HT1080 (cell line): ENCODE data around the gene ARMS2. TPM values are rescaled to one million over a fixed set of nuclear protein-coding genes. Genes with fewer than 3 reads are reported as not detected.
A peak's percentile ranks its signal among the peaks of the same experiment; 100 is the strongest.

ENCODE experiments used
- DNase-seq: peaks from one replicate; pipeline ENCODE4 v3.0.0-alpha.2; 2015; ENCODE audit warnings: low read depth
- polyA plus RNA-seq, 2 experiments: library from polyadenylated mRNA; depleted of rRNA; stranded (reverse); fragments of >200 nt; gene quantifications; 2 replicates each; pipeline ENCODE4 v1.2.3, GENCODE V29; 2015
- total RNA-seq: library from RNA; depleted of rRNA; stranded (reverse); fragments of >200 nt; shearing (Covaris generic); gene quantifications from 2 replicates; pipeline ENCODE4 v1.2.3, GENCODE V29; 2014; rRNA removed

The ARMS2 gene, protein sequence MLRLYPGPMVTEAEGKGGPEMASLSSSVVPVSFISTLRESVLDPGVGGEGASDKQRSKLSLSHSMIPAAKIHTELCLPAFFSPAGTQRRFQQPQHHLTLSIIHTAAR
- total RNA-seq: not detected in 2 replicates
- not detected in 2 replicates for polyA plus RNA-seq (2015; cell fraction: cytosol; rRNA removed)
- polyA plus RNA-seq (2015; cell fraction: nucleus; rRNA removed): not detected in 2 replicates

DNA sequence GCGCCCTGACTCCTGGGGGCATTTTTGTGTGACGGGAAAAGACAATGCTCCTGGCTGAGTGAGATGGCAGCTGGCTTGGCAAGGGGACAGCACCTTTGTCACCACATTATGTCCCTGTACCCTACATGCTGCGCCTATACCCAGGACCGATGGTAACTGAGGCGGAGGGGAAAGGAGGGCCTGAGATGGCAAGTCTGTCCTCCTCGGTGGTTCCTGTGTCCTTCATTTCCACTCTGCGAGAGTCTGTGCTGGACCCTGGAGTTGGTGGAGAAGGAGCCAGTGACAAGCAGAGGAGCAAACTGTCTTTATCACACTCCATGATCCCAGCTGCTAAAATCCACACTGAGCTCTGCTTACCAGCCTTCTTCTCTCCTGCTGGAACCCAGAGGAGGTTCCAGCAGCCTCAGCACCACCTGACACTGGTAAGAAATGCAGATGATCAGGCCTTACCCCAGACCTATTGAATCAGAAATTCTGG is at the start of gene ARMS2:
Gene ARMS2, plus strand, starts transcription at position 51 of the 478 bp plus-strand sequence. Its CDS starts 75 bp downstream, at position 126.
- no peak for DNase-seq

DNA sequence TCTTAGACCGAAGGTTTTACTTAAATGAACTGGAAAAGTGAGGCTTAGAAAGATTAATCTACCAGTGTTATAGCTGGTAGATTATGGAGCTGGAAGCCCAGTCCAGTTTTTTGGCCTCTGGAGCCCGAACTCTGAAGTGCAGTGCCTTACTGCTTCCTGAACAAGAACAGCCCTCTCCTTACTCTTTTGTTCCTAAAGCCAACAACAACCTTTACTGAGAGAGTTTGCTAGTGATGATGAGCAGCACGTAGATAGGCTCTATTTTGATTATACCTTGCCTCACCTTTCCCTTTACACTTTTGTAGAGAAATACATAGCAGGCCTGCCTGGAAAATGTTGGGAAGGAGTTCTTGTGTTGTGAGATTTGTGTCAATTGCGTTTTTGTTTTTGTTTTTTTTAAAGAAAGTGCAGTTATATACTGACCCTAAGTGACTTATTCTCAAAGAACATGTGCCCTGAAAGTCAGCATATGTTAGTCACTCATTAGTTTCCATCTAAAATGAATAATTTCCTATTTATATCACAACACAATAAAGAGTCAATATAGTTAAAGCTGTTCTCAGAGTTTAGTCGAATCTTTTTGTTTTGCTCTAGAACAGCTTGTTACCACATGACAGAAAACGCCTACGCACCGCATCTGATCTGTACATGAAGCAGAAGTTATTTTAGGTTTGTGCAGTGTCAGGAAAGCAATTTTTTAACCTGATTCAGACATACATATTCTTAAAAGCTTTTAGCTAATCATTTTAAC is 46.9 kb upstream of the ARMS2 start:
- no peak for DNase-seq

DNA sequence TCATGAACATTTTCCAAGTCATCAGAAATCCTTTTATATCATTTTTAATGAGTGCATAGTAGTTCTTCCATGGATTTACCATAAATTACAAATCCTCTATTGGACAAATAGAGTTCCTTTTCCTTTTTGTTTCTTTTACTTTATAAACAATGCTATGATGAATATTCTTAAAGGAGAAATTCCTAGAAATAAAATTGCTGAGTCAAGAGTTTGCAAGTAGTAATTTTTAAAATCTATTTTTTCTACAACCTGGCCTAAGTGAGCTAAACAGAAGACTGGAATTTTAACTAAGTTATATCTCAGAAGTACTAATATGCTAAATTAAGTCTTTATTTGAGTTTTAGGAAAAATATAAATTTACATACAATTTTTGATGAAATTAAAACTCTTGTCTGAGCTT is 41.1 kb upstream of the ARMS2 start:
- no peak for DNase-seq

DNA sequence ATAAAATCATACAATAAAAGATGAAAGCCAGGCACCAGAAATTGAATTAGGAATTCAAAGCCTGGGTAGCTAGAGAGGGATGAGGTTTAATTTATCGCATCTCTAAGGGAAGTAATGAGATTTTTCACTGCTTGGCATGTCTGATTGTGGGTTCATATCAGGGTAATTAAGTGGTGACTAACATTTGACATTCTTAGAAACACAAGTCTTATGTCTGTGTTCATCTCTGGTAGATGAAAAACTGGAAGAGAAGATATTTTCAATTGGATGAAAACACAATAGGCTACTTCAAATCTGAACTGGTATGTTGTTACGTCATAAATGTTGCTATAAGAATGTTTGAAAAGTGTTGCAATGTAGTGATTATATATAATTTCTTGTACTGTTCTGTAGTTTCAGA is 36.8 kb upstream of the ARMS2 start:
- DNase-seq: no peak

DNA sequence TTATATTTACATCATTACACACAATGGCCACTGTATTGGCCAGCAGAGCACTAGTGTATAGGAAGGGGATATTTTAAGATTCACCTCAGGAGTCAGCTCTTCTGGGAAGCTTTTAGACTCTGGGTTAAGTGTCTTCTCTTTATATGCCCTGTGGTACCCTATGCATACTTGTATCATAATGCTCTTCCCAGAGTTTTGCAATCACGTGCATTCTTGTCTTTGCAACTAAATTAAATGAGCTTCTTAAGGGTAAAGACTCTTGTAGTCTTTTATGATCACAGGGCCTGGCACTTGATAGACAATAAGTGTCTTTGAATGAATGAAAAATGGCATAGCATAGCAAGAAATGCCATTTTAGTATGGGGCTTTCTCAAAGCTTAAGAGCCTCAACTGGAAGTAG is 35.4 kb upstream of the ARMS2 start:
- no peak for DNase-seq

DNA sequence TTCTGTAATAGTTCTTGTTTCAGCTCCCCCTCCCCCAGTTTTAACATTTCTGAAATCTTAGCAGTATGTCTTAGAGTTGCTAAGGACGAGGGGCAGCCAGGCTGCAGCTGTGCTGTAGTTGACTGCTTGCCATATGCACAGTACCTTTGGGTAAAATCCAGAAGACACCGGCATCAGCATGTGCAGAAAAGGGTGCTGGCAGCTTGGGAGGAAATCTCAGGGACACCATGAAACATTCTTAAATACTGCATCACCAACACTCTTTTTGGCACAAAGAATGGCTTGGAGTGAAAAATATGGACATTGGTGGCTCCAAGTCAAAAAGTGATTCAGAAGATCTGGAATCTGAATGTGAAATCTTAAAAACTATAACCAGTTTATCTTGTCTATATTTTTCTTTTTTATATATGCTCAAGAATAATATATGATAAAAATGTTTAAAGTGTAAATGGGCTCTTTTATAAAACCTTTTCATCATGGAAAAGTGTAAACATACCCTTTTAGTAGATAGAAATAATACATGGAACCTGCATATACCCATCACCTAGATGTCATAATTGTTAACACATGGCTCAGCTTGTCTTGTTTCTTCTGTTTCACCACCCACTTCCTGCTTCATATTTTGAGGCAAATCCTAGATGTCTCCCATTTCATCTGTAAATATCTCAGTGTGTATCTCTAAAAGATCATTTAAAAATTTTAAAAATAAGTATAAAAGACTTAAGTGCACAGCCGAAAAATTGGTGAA is 34.4 kb upstream of the ARMS2 start:
- DNase-seq: no peak

DNA sequence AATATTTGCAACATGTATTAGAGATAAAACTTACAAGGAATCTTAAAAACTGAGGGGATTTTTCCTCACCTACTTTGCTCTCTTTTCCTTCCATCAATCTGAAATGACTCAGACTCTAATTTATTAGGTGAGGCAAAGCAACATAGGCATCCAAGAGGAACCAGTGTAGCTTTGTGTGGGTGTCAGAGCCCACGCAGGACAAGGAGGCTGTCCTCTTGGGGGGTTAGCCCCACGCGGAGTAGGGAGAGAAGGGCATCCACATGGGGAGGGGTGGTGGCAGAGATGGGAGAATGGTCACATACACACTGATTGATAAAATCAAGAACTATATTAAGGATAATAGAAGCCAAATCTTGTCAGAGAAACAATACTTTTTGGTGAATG is 33.8 kb upstream of the ARMS2 start:
- DNase-seq: no peak

DNA sequence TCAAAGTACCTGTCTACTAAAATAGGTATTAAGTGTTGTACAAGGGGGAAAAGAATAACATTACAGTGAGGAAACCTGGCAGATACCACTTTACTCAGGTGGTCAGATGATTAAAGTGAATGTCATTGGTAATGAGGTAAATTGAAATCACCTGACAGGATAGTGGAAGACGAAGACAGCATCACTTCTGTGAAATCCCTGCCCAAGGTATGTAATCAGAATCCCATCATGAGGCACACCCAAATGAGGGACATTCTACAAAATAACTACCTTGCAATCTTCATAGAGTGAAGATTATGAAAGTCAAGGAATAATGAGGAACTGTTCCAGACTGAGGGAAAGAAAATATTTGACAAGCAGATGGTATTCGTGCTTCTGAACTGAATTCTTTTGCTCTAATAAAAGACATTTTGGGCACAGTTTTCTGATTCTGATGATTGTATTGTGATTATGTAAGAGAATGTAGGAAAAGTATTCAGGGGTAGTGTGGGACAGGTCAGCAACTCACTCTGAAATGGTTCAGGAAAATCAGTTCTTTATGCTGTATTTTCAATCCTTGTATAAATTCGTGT is 33.3 kb upstream of the ARMS2 start:
- DNase-seq: no peak

DNA sequence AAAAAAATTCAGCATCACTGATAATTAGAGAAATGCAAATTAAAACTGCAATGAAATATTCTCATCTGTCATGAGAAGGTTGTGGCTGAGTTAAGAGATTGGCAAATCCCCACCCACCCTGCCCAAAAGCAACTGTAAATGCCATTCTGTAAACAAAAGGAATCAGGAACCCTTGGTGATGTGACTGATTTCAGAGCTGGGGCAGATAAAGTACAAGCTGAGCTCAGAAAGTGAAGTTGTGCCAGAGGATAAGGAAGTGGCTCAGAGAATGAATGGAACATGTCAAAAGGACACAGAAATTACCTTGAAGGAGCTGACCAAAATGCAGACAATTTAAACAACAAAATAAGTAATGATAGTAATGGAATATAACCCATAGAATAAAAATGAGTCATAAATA is 32.7 kb upstream of the ARMS2 start:
- DNase-seq: no peak

DNA sequence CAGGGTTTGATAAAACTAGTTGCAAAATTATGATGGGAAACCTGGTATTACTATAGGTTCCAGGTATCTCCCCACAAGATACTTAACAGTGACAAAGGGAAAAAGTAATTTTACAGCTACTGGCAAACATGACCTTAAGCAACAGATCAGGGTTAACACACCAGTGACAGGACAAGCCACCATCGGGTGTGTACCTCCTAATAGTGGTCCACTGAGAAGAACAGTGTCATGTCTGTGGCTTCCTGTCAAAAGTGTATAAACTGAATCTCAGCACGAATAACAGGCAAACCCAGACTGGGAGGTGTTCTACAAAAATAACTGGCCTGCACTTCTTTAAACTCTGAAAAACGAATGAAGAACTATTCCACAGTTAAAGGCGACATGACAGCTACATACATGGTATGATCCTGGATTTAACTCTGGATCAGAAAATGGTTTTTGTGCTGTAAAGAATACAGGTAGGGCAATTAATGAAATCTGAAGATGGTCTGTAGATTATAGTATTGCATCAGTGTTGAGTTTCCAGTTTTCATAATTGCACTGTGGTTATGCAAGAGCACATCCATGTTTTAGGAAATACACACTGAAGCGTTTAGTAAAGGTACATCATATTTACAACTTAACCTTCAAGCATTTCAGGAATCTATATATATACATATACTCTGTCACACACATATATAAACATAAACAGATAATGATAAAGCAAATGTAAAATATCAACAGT is 32.0 kb upstream of the ARMS2 start:
- no peak for DNase-seq

DNA sequence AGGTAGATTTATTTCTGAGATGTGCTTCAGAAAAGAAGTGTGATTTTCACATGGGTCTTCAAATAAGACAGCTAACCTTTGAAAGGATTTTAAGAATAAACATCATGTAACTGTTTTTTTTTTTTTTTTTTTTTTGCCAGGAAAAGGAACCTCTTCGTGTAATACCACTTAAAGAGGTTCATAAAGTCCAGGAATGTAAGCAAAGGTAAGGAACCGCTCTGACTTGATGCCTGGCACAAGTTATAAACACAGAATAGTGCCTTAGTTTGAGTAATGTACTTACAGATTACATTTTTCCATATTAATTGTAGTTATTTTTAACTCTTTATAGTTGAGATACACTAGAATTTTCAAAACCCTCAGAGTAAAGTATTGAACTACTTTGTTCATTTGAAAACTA is 30.4 kb upstream of the ARMS2 start:
- no peak for DNase-seq

DNA sequence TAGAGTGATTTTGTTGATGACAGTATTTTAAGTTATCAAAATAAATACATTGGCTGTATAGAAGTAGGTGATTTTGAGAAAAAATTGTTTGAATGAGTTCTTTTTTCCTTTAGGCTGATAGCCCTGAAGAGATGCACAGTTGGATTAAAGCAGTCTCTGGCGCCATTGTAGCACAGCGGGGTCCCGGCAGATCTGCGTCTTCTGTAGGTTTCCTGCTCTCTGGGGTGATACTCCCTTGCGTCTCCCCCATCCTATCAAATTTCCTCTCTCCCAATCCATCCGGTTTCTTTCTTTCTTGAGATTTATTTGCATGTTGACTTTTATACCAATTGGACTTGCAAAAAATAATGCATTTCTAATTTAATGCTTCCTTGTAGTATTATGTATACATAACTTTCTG is 27.6 kb upstream of the ARMS2 start:
- no peak for DNase-seq

DNA sequence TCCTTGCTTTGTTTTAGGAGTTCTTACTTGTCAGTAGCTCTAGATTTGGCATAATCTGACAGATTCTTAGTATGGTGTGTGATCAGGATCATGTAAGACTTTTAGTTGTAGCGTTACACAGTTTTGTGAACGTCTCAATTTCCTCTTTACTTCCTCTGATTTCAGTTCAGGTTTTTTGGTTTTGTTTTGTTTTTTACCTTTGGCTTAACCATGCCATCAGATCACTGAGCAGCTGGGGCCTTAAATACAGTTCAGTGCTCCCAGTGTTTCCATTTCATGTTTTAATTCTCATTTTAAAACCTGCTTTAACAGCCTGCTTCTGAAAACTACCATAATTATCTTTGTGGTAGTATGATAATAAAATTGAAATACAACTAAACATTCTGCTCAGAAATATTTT is 27.2 kb upstream of the ARMS2 start:
- DNase-seq: no peak

DNA sequence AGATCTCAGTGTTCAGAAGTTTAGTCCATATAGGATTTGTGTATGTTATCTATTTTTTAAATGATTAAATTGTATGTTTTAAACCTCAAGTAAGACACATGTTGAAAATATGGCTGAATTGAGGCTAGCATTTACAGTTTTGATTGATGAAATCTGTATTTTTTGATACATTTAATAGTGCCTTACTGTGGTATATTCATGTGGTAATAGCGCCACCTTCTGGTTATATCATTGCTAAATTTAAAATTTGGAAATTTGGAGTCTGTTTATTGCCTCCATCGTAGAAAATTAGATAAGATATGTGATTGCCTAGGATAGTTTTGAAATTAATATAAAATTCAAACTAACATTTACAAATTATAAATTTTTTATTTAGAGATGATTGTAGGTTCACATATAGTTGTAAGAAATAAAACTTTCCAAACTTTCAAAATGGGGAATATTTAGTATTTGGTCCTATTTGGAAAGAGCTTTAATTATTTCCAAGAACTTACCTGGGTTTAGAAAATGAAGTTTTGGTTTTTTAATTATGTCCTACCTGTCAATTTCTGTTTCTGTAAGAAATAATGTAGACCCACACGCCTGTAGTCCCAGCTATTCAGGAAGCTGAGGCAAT is 19.1 kb upstream of the ARMS2 start:
- DNase-seq: peak; percentile 28

DNA sequence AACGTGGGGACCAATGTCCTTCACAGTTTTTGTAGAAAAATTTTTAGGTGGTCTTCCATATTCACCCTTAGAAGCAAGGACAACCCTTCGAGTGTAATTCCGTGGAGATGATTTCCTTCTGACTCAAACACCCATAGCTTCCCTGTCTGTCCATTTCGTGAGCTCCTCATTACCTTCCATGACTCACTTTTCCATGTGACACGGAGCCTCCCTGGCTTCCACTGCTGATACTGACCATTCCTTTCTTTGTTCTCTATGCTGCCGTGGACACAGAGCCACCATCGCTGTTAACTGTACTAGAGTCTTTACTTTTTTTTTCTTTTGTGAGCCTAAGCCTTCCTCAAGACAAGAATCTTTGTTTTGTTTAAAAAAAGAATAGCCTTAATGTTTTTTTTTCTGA is 12.5 kb upstream of the ARMS2 start:
- DNase-seq: peak; percentile 84

DNA sequence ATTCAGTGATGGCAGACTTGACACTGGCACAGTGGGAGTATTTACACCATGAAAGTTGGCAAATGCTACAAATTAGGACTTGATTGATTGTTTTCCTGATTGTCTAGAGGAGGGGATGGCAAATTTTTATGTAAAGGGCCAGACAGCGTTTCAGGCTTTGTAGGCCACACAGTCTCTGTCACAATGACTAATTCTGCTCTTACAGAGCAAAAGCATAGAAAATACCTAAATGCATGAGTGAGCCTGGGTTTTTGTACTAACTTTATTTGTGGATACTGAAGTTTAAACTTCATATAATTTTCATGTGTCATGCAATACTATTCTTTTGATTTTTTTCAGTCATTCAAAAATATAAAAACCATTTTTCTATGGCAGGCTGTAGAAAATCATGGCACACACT is 9.0 kb upstream of the ARMS2 start:
- DNase-seq: no peak

DNA sequence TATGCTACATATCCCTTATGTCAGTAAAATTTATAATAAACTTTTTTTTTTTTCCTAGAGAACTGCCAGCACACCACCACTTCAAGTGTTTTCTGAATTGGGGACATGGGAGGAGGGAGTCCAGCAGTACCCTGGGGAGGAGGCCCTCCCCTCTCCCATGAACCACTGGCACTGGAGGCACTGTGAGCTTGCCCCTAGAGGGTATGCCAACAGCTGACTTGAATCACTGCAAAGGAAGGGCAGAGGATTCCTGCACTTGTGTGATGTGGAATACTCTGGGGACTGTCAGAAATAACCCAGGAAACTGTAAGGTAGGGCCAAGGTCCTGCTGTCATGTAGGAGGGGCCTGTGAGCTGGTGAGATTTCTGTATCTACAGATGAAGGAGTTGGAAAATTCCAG is 8.5 kb upstream of the ARMS2 start:
- DNase-seq: no peak

DNA sequence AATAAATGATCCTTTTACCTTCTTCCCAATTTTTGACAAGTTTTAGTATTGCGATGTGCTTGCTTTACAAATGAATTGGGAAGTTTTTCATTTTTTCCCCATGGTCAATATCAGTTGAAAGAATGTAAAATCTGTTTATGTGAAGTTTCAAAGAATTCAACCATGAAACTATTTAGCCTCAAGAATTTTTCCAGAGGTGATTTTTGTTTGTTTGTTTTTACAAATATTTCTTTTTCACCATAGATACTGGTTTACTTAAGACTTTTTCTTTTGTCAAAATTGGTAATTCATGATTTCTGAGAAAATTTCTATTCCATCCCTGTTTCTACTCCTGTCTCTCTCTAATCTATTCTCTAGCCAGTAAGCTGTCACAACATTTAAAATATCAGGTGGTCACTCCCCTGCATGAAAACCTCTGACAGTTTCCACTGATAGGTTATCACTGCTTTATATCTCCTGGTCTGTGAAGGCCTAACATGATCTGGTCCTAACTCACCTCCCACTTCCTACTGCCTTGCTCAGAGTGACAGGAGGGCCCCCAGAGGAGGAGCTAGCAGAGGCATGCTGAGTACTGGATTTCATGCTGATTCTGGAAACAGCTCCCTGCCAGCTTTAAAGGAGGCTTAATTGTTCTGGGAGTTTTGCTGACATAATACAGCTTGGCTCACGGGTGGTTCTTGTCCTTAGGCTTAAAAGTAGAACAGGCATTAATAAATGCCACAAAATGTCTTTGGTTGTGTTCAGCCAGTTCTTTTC is 7.6 kb upstream of the ARMS2 start:
- DNase-seq: peak; percentile 17

DNA sequence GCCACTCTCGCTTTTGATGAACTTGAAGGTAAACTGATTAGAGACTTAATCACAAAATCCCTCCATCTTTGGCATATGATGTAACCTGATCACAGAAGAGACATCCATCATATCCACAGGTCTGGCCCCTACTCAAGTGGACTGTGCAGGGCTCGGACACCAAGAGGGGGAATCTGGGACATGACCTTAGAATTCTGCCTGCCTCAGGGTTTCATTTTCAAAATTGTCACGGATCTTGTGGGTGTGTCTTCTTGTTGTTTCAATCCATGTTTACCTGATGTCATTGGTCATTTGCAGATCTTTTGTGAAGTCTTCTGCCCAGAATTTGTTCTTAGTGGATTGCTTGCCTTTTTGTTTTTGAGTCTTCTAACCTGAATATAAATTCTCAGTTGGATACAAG is 5.9 kb upstream of the ARMS2 start:
- no peak for DNase-seq

DNA sequence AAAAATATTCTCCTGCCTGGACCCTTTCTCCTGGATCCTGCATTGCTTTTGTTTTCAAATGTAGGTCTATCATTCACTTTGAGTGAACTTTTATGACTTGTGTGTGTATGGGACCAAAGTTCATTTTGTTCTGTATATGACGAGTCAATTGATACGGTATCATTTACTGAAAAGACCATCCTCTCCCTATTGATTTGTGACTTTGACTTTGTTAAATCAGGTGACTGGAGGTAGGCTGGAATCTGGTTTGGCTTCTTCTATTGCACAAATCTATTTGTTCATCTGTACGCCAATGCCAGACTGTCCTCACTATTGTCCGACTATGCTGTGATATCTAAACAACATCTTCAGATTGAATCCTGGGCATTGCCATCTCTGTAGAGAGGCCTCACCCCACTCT is 5.3 kb upstream of the ARMS2 start:
- no peak for DNase-seq
